Esophagus mucosa (tissue), 1 donor: ENCODE results near the gene JAK2. TPM values are rescaled to one million over a fixed set of nuclear protein-coding genes. Genes with fewer than 3 reads are reported as not detected.
"Not testable (repeated sequence)": the region's sequence is repeated elsewhere in the genome, so short reads cannot be mapped to it uniquely, and the experiment has no call there.

Experiments used
- ATAC-seq: fragments of 200-7000 bp; cut with Tn5 transposase; one replicate; pipeline ENCODE4 v1.9.1; 2020
- total RNA-seq: library from RNA; stranded (reverse); gene quantifications from one replicate; pipeline ENCODE4 v1.2.4, GENCODE V29; 2023
- donor health status: DM: yes; HTN: yes; CAD: no.

JAK2 gene
- total RNA-seq, 1 donor from 2014 or later, result 7.2 TPM

DNA sequence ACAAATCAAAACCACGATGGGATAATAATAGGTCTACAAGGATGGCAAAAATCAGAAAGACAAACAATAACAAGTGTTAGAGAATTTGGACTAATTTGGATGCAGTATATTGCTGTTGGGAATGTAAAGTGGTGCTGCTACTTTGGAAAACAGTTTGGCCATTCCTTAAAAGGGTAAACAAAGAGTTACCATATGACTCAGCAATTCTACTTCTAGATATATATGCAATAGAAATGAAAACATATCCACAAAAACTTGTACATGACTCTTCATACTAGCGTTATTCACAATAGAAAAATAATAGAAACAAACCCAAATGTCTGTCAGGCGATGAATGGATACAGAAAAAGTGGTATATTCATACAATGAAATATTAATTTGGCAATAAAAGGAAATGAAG, 58.3 kb downstream of the JAK2 start:
- no peak for ATAC-seq

DNA sequence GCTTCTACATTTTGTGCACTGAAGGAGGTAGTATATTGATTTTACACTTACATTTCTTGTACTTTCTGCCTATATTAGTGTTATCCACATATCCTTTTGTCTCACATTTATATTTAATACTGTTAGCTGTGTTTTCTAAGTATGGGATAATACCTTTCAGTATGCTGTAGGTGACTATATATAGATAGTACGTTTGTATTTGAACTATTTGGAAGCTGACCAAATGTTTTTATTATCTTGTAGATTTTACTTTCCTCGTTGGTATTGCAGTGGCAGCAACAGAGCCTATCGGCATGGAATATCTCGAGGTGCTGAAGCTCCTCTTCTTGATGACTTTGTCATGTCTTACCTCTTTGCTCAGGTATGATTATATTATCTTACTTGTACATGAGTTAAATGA, 59.1 kb downstream of the JAK2 start:
- ATAC-seq, result no peak

DNA sequence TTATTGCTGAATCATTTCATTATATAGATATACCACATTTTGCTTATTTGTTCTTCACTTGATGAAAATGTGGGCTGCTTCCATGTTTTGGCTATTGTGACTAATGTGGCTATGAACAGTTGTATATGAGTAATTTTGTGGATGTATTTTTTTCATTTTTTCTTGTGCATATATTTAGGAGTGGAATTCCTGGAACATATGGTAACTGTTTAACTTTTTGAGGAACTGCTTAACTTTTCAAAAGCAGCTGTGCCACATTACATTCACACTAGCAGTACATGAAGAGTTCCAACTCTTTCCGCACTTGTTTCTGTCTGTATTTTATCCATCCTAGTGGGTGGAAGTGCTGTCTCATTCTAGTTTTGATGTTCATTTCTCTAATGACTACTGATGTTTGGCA, 67.8 kb downstream of the JAK2 start:
- no peak for ATAC-seq

DNA sequence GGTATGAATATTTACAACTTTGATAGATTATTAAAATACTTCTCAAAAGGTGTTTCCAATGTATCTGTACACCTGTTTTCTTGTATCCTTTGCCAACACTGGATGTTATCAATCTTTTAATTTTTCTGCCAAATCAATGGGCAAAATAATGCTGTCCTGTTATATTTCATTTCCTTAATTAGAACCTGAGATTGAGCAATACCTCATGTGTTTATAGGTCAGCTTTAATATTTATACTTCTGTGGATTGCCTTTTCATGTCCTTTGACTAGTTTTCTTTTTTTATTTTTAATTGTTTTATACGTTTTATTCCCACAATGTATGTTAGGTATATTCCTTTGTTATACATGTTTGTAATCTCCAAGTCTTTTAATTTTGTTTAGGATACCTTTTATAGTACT, 77.6 kb downstream of the JAK2 start:
- no peak for ATAC-seq

DNA sequence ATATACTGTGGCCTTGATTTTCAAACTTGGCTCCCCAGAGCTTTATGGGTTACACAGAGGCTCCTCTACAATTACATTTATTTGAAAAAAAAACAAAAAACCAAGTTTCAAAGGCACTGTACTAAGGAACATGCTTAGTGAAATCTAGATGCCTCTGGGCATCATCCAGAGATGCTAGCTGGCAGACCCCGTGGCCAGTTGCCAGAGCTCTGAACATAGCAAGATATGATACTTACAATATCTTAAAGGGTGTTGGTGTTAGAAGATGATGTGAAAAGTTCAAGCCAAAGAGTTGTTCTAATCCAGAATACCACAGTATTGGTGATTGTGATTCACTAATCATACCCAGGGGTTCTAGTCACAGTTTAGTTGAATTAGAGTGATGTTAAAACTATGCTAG, 87.8 kb downstream of the JAK2 start:
- no peak for ATAC-seq

DNA sequence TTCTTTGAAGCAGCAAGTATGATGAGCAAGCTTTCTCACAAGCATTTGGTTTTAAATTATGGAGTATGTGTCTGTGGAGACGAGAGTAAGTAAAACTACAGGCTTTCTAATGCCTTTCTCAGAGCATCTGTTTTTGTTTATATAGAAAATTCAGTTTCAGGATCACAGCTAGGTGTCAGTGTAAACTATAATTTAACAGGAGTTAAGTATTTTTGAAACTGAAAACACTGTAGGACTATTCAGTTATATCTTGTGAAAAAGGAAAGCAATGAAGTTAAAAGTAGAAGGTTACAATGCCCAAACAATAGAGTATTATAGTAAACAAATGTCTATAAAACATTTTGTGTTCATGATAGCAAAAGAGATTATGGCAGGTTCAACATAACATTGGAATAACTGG, 88.6 kb downstream of the JAK2 start:
- ATAC-seq, result no peak

DNA sequence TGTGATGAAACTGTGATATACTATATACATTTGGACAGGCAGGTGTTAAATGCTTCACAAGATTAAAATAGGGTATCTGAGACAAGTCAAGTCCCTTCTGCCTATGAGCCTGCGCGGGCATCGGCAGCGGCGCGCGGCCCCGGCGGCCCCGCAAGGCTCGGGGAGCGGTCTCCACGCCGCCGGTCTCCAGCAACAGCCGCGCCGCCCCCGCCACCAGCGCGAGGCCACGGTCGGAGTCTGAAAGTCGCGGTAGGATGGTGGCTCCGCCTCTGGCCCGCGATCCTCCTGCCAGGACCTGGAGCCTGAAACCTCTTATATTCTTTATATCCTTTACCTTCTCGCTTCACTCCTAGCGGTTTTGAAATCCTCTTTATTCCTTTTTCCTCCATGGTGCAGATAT, 100.9 kb downstream of the JAK2 start:
- no peak for ATAC-seq

DNA sequence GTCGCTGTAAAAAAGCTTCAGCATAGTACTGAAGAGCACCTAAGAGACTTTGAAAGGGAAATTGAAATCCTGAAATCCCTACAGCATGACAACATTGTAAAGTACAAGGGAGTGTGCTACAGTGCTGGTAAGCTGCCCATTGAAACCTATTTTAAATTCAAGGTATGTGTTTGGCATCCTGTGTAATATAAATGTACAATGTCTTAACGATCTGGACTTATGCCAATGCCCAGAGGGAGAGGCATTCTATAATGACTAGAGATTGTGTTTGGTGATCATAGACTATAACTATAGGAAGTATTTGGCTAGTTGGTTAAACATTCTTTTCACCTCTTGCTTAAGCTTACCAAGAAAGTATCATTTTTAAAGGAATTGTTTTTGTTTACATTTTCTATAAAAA, 104.7 kb downstream of the JAK2 start:
- peak; percentile 39 for ATAC-seq

DNA sequence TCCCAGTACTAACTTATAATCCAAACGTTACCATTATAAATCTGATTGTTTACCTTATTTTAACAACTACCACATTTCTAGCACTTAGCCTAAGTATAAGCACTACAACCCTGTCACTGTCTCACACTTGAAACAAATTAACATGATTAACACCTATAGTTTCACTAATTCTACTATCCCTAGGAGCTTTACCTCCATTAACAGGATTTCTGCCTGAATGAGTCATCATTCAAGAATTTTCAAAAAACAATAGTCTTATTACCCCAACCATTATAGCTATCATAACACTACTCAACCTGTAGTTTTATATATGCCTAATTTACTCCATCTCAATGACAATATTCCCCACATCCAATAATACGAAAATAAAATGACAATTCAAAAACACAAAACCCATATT, 110.7 kb downstream of the JAK2 start:
- no peak for ATAC-seq

DNA sequence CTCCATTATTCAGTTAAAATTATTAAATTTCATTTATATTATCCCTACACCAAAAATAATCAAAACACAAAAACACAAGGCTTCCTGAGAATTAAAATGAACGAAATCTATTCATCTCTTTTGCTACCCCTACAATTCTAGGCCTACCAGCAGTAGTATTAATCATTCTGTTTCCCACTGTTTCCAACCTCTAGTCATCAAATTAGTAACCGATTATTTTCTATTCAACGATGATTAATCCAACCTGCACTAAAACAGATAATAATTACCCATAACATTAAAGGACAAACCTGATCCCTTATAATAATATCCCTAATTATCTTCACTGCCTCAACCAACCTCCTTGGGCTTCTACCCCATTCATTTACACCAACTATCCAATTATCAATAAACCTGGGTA, 114.4 kb downstream of the JAK2 start:
- no peak for ATAC-seq

DNA sequence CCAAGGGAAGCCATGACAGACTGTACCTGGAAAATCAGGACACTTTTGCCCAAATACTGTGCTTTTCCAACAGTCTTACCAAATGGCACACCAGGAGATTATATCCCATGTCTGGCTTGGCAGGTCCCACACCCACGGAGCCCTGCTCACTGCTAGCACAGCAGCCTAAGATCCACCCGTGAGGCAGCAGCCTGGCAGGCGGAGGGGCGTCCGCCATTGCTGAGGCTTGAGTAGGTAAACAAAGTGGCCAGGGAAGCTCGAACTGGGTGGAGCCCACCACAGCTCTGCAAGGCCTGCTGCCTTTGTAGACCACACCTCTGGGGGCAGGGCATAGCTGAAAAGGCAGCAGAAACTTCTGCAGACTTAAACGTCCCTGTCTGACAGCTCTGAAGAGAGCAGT, 116.1 kb downstream of the JAK2 start:
- not testable (repeated sequence) for ATAC-seq

DNA sequence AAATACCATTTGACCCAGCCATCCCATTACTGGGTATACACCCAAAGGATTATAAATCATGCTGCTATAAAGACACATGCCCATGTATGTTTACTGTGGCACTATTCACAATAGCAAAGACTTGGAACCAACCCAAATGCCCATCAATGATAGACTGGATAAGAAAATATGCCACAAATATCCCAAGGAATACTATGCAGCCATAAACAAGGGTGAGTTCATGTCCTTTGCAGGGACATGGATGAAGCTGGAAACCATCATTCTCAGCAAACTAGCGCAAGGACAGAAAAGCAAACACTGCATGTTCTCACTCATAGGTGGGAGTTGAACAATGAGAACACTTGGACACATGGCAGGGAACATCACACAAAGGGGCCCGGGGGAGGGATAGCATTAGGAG, 121.4 kb downstream of the JAK2 start:
- ATAC-seq, result not testable (repeated sequence)

DNA sequence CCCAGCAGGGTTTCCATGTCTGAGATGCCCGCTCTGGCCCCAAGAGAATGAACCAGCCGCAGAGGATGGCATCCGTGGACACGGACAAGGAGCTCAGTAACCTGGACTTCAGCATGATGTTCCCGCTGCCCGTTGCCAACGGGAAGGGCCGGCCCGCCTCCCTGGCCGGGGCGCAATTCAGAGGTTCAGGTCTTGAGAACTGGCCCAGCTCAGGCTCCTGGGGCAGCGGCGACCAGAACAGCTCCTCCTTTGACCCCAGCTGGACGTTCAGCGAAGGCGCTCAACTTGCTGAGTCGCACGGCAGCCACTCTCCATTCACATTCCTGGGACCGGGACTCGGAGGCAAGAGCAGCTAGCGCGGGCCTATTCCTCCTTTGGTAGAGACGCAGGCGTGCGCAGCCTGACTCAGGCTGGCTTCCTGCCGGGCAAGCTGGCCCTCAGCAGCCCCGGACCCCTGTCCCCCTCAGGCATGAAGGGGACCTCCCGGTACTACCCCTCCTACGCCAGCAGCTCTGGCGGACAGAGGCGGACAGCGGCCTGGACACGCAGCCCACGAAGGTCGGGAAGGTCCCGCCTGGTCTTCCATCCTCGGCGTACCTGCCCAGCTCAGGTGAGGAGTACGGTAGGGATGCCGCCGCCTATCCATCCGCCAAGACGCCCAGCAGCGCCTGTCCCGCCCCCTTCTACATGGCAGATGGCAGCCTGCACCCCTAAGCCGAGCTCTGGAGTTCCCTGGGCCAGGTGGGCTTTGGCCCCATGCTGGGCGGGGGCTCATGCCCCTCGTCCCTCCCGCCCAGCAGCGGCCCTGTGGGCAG, 126.0 kb downstream of the JAK2 start:
- ATAC-seq, result no peak

DNA sequence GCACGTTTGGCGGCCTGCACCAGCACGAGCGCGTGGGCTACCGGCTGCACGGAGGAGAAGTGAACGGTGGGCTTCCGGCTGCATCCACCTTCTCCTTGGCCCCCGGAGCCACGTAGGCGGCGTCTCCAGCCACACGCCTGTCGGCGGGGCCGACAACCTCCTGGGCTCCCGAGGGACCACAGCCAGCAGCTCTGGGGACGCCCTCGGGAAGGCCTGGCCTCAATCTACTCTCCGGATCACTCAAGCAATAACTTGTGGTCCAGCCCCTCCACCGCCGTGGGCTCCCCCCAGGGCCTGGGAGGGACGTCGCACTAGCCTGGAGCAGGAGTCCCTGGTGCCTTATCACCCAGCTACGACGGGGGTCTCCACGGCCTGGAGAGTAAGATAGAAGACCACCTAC, 126.6 kb downstream of the JAK2 start:
- no peak for ATAC-seq

DNA sequence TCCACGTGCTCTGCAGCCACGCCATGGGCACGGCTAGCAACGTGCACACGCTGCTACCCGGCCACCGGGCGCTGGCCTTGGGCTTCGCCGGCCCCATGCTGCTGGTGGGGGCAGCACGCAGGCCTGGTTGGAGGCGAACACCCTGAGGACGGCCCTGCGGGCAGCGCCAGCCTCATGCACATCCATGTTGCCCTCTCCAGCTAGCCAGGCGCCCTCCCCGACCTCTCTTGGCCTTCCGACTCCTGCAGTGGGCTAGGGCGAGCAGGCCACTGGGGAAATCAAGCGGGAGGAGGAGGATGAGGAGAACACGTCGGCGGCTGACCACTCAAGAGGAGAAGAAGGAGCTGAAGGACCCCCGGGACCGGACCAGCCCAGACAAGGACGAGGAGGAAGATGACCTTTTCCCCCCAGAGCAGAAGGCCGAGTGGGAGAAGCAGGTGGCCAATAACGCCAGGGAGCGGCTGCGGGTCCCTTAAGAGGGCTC, 127.1 kb downstream of the JAK2 start:
- no peak for ATAC-seq

DNA sequence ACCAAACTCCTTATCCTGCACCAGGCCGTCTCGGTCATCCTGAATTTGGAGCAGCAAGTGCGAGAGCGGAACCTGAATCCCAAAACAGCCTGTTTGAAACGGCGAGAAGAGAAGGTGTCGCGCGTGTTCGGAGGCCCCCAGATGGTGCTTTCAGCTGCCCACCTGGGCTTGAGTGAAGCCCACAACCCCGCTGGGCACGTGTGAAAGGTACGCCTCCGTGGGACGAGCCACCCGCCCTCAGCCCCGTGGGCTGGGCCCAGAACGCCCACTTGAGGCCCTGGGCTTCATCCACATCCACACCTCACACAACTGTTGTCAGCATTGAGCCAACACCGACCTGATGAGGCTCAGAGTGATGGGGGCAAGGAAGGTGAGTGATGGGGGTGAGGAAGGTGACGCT, 127.6 kb downstream of the JAK2 start:
- ATAC-seq, result no peak

DNA sequence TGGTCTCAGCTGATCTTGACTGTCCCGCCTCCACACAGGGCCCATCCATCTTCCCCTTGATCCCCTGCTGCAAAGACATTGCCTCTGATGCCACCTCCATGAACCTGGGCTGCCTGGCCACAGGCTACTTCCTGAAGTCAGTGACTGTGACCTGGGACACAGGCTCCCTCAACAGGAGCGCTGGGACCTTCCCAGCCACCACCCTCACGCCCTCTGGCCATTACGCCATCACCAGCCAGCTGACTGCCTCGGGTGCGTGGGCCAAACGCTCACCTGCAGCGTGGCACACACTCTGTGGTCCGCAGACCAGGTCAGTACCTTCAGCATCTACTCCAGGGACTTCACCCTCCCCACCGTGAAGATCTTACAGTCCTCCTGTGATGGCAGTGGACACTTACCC, 128.5 kb downstream of the JAK2 start:
- no peak for ATAC-seq

DNA sequence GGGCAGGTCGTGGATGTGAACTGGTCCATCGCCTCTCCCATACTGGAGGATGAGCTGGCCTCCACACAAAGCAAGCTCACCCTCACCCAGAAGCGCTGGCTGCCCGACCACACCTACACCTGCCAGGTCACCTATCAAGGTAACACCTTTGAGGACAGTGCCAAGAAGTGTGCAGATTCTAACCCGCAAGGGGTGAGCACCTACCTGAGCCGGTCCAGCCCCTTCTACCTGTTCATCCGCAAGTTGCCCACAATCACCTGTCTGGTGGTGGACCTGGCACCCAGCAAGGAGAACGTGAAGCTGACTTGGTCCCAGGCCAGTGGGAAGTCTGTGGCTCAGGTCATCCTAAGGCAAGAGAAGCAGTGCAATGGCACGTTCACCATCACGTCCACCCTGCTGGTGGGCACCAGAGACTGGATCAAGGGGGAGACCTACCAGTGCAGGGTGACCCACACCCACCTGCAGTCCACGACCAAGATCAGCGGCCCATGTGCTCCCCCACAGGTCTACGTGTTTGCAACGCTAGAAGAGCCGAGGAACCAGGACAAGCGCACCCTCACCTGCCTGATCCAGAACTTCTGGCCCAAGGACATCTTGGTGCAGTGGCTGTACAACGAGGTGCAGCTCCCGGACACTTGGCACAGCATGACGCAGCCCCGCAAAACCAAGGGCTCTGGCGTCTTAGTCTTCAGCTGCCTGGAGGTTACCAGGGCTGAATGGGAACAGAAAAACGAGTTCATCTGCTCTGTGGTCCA, 129.1 kb downstream of the JAK2 start:
- no peak for ATAC-seq

DNA sequence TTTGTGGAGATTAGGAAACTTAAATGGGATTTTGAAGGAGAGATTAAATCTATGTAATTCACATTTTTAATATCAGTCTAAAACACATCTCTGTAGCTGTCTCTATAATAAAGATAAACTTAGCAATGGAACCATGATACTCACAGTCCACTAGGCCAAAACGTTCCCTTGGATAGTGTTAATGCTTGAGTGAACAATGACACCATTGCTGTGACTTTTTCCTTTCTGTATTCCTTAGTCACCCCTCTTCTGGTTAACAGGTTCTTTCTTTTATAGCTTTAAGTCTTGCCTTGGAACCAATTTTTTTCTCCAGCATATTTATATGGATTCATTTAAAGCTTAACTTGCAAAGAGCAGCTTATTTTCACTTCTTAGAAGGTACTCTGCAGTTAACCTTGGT, 137.0 kb downstream of the JAK2 start:
- no peak for ATAC-seq

DNA sequence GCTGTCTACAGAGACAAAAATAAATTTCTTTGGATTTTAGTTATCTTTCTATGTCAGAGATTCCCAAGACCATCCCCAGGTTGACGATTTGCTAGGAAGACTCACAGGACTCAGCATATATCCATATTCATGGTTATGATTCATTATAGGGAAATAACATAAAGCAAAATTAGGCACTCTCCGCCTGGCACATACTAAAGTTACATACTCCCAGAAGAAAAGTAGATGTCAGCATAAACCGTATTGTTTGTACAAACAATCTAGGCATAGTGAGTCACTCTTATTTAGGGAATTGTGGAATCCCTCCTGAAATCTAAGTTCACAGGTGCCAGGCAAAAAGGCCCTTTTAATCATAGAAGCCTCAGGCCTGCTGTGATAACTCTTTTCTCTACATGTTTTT, 137.4 kb downstream of the JAK2 start:
- no peak for ATAC-seq

DNA sequence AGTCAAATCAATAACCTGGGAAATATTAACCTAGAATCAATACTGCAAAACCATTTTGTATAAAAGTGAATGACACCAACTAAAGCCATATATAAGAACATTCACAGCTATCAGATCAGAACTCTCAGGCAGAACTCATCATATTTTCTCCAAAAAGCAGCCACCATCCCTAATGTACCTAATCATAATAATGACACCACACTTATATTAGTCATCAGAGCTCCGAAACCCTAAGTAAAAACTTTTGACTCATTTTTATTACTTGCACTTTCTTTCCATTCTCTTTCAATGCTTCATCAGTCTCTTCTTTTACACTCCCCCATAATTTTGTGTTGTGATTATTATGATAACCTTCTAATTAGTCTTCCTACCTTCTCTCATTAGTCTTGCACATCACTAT, 155.1 kb downstream of the JAK2 start:
- no peak for ATAC-seq

DNA sequence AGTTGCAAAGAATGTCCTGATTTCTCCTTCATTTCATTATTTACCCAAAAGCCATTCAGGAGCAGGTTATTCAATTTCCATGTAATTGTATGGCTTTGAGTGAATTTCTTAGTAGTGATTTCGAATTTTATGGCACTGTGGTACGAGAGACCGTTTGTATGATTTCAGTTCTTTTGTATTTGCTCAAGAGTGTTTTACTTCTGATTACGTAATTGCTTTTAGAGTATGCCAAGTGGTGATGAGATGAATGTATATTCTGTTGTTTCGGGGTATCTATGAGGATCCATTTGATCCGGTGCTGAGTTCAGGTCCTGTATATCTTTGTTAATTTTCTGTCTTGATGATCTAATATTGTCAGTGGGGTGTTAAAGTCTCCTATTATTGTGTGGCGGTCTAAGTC, 159.1 kb downstream of the JAK2 start:
- no peak for ATAC-seq

DNA sequence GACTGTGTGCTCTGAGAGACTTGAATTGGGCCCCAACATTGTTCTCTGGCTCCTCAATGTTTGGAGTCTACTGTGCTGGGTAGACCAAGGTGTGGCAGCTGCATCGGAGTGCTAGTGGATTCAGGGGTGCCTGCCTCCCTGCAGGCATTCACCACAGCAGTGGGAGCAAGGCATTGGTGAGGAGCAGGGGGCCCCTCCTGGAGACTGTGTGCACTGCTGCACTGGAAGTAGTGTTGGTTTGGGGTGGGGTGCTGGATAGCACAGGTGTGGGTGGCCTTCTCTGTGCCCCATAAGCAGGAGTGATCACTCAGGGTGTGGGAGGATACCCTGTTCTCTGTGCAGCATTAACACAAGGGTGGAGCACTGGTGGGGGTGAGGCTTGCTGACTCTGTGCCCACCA, 161.2 kb downstream of the JAK2 start:
- no peak for ATAC-seq
